HL-60/S4 (cell line): Measurements from ENCODE around the gene JAZF1.

Experiments used
- in situ Hi-C: fragments of 300-500 bp; cut with MboI; formaldehyde crosslinking; loops from 2 replicates; pipeline ENCODE4 v1.14.3; 2022; ENCODE audit warnings: low sequenced_read_pairs

The JAZF1 gene

DNA sequence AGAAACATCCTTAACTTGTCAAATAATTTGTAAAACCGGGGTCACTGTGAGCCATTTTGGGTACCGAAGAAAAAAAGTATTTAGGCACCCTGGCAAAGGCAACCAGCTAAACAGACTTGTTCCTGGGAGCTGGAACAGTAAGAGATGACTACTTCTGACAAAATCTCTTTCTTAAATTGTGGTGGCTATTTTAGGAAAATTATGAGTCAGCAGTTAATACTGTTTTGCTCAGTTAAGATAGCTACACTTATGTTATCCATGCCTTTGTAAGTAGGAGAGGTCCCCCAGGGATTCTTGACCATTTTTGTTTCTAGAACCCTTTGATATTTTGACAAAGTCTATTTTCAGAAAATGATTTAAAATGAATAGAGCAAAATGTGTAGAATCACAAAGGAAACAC lies 372.0 kb downstream of the JAZF1 start:
- in situ Hi-C loops, result no loop called here

- in situ Hi-C loops, result no loop called here
Measured at GRCh38 chr7:27804139-27804538, 376.5 kb downstream of the JAZF1 start.

DNA sequence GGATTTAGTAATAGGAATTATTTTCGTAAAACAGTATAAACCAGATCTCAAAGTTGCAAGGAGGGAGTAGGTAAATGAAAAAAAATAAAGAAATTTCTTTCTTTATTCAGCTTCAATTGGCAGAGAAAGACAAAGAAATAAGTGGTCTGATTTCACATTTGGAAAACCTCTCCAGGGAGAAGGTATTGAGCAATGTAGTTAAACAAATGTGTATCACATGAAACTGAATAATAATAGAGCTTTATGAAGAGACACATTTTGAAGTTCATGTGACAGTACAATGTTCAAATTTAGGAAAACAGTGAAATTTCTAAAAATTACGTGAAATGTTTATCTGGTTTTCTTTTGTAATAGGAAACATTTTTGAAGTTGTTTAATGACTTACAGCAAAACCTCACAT lies 377.6 kb downstream of the JAZF1 start:
- in situ Hi-C loops, result no loop called here

DNA sequence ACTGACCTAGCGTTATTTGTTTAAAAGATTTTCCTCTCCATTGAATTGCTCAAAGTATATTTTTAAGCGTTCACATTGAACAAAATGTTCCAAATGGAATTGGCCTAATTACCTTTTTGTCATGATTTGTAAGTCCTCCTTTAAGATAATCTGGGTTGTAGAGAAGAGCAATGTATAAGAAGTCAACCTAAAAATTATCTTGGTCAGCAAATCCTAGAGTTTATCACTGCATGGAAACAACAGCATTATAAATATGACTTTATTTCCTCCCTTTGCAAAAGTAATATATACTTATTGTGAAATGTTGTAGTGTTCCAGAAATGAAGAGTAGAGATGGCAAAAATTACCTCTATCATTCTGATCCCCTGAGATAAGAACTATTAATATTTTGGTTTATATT lies 381.4 kb downstream of the JAZF1 start:
- in situ Hi-C loops, result no loop called here

DNA sequence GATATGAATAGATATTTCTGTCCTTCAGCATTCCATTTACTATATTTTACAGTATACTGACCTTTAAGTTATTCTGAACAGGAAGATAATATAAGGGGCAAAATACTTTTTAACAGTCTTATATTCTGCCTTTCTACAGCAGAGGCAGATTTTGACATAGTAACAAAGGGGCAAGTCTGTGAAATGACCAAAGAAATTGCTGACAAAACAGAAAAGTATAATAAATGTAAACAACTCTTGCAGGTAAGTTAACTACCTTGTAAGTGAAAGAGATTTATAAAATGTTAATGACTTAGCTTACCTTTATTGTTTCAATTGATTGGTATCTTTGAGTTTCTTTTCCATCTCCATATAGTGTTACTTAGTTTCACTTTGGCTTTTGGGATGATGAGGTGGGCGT lies 384.6 kb downstream of the JAZF1 start:
- in situ Hi-C loops, result no loop called here

DNA sequence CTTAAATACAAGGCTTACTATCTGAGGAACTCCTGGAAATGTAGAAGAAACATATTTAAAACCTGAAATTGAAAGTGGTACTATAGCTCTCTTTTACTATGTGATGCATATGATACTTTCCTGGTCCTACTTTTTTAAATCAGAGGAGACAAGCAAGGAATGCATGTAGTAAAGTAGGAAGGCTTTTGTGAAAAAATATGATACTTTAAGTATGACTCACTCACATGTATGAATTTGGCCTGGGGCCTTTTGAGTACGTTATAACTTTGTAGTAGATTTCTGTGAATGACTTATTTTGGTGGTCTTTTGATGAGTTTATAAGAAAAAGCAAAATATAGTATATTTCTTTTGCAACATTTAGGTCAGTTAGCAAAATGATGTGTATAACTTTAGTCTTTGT lies 386.8 kb downstream of the JAZF1 start:
- in situ Hi-C loops, result no loop called here

DNA sequence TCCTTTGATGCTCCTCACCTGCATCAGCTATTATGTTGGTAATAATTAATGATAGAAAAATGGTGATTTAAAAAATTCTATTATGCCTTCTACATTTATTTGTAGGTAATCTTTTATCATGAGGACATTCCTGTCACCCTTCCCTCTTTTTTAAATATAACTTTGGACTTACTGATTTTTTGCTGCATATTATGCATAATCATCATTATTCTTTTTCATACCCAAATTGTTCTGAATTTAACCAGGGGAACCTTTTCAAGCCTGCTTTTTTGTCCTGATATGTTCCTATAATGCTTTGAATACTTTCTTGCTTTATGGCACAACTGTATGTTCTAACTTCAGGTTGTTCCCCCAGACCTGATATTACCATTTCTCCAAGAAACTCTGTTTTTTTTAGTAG lies 392.2 kb downstream of the JAZF1 start:
- in situ Hi-C loops, result no loop called here

DNA sequence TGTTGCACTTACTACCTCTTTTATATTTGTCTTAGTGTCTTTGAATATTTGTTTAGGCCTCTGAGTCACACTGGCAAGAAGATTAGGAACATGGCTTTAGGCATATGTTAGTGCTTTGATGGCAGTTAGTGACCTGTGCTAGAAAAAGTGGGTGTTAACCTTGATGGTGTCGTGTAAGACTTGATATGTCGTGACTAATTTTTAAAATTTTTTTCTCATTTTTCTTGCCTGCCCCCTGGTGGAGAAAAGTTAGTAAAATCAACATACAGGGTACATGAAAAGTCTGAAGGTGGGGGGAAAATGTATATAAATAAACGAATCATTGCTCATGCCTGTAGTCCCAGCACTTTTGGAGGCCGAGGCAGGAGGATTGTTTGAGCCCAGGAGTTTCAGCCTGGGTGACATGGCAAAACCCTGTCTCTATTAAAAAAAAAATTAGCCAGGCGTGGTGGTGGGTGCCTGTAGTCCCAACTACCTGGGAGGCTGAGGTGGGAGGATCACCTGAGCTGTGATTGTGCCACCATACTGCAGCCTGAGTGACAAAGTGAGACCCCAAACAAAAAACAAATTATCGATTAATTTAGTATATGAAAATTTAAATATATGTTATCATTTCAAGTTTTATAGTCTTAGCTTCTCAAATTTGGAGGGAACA lies 396.1 kb downstream of the JAZF1 start:
- in situ Hi-C loops, result no loop called here

GRCh38 chr7:27782849-27783248 lies 397.7 kb downstream of the JAZF1 start:
- in situ Hi-C loops, result no loop called here

GRCh38 chr7:27781188-27781587 lies 399.4 kb downstream of the JAZF1 start:
- in situ Hi-C loops, result no loop called here
